ENCODE measurements around the gene TNFAIP8L3.
A peak's percentile ranks its signal among the peaks of the same experiment; 100 is the strongest.

Gene TNFAIP8L3

DNA sequence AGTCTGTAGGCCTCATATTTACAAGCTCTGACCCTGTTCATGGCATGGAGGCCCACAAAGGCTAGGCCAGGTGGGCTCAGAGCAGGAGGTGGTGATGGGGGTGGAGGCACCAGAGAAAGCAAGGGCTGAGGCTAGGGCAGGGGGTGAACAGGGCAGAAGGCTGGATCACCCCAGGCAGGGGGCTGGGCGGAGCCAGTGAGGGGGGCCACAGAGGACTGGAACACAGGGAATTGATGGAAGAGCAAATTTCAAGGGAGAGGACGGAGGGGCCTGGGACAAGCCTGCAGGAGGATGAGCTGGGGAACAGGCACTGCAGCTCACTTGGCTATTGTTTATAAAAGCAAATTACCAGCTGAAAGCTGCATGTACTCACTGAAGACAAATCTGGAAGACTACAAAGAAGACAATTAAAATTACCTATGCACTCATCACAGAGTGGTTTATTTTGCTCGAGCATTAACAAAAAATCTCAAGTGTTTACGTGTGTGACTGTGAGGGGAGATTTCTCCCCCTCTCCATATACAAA is 11.0 kb downstream of the TNFAIP8L3 start:
- TF ChIP-seq, protein P1, sequence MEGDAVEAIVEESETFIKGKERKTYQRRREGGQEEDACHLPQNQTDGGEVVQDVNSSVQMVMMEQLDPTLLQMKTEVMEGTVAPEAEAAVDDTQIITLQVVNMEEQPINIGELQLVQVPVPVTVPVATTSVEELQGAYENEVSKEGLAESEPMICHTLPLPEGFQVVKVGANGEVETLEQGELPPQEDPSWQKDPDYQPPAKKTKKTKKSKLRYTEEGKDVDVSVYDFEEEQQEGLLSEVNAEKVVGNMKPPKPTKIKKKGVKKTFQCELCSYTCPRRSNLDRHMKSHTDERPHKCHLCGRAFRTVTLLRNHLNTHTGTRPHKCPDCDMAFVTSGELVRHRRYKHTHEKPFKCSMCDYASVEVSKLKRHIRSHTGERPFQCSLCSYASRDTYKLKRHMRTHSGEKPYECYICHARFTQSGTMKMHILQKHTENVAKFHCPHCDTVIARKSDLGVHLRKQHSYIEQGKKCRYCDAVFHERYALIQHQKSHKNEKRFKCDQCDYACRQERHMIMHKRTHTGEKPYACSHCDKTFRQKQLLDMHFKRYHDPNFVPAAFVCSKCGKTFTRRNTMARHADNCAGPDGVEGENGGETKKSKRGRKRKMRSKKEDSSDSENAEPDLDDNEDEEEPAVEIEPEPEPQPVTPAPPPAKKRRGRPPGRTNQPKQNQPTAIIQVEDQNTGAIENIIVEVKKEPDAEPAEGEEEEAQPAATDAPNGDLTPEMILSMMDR (conservative IDR thresholded peaks at IDR 0.05; ENCODE audit: low read depth, low read length): no peak
- no peak for DNase-seq (ENCODE audit: low read depth)
- H3K4me3 ChIP-seq (ENCODE audit: low read length): no peak overlapping the region

DNA sequence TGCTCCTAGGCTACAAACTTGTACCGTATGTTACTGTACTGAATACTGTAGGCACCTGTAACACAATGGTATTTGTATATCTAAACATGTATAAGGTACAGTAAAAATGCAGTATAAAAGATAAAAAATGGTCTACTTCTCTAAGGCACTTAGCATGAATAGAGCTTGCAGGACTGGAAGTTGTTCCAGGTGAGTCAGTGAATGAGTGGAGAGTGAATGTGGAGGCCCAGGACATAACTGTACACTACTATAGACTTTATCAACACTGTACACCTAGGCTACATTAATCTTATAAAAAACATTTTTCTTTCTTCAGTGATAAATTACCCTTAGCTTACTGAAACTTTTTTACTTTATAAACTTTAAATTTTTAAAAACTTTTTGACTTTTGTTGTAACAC is 12.5 kb downstream of the TNFAIP8L3 start:
- TF ChIP-seq, protein P1 (conservative IDR thresholded peaks at IDR 0.05; ENCODE audit: low read depth, low read length): no peak
- H3K4me3 ChIP-seq (ENCODE audit: low read length): no peak overlapping the region
- no peak for DNase-seq (ENCODE audit: low read depth)

DNA sequence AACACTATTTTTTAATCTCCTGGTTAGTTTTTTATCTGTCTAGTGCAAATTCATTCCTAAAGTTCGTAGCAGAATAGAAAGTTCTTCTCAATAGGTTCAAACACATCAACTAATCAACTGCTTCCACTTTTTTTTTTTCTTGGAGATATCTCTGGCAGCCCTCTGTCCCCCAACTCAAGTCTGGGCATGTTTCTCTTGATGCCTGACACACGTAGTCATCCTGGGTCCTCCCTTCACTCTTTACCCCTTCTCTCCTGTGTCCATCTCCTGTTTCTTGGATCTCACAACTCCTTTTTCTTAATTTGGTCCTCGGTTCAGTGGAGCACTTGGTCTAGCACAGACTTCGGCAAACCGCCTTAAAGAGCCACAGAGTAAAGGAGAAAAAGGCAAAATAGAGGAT is 14.4 kb downstream of the TNFAIP8L3 start:
- no peak overlapping the region for H3K4me3 ChIP-seq (ENCODE audit: low read length)
- TF ChIP-seq, protein P1 (conservative IDR thresholded peaks at IDR 0.05; ENCODE audit: low read depth, low read length): no peak
- no peak for DNase-seq (ENCODE audit: low read depth)

DNA sequence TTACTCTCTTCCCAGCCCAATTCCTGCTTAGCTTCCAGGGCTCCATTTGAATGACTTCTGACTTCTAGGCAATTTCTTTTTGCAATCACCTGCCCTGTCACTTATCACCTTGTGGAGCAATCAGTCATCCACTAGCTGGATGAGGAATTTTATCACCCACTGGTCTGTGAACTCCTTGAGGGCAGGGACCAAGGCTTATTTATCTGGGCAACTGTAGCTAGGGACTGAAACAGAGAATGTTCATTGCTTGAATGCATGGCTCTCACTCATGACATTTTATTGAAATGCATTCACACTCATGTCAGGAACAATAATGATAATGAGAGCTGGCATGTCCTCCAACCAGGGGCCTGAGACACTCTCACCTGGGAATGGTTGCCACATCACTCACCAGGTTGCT is 15.5 kb downstream of the TNFAIP8L3 start:
- DNase-seq (ENCODE audit: low read depth): no peak
- TF ChIP-seq, protein P1 (conservative IDR thresholded peaks at IDR 0.05; ENCODE audit: low read depth, low read length): no peak

DNA sequence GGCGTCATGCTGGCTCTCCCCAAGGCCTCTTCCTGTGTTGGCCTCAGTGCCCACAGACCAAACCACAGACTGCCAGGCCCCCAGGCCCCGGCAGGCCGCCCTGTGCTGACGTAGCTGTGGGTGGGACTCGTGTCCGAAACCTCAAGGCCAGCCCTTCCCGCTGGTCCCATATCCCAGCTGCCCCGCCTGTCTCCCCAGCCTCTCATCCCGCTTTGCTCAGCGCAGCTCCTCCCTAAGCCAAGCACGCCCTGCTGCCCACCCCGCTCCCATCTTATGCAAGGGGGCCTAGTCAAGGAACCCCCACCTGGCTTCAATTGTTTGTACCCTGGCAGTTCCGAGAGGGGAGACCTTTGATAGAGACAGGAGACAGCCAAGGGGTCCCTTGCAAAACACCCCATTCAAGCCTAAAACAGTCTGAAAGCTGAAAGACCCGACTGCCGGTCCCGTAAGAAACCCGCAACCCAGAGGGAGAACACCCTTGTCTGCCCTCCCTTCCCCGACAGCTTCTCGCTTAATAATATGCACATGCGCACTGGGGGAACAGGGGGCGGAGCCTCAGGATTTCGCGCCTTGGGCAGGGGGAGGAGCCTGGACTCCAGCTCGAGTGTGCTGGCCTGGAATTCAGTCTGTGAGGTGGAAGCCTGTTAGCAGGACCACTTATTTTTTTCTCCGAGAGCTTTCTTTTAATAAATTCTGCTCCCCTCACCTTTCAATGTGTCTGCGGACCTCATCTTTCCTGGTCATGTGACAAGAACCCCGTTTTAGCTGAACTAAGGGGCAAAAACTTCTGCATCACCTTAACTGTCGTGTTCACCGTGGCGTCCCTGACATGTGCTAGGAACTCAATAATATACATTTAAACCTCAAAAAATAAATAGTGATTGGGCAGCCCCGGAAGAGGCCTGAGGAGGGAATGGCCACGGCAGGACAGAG is 17.2 kb downstream of the TNFAIP8L3 start:
- TF ChIP-seq, protein P1 (conservative IDR thresholded peaks at IDR 0.05; ENCODE audit: low read depth, low read length): no peak
- H3K4me3 ChIP-seq (ENCODE audit: low read length): peak overlapping the region; percentile 33
- DNase-seq (ENCODE audit: low read depth): no peak

More for the DNA sequence above, 15.5 kb downstream of the TNFAIP8L3 start:
- no peak overlapping the region for H3K4me3 ChIP-seq (ENCODE audit: low read length)

DNA sequence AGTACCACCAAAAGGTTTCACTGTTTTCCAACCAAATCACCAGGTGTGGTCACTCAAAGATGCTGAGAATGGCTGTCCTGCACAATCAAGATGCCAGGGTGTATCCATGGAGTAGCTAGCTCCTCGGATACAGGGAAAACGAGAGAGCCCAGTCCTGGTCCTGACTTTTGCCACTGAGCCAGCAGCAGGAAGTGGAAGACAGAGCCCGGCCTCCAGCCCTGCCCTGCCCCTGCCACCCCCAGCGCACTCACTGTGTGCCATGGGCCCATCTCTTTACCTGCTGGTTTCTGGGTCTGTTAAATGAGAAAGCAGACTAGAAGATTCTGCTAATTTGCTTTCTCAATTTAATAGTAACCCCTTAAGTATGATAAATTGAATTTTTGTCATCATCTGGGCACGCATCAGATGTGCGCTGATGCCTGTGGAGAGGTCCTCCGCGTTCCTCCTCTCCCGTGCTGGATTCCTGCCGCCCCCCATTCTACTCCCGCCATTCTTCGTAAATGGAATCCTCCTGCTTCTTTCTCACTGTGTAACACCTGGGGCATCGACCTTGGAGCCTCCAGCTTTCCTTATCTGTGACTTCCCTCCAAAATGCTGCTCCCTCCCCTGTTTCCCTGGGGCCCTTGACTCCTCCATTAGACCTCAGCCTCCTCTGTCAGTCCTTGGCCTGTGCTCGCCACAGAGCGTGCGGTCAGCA is 18.0 kb downstream of the TNFAIP8L3 start:
- DNase-seq (ENCODE audit: low read depth): no peak
- TF ChIP-seq, protein P1 (conservative IDR thresholded peaks at IDR 0.05; ENCODE audit: low read depth, low read length): no peak
- H3K4me3 ChIP-seq (ENCODE audit: low read length): no peak overlapping the region
